Activated CD8-positive, alpha-beta T cell treated with anti-CD3 and anti-CD28 coated beads for 36 hours (primary cell): Measurements from ENCODE around the gene ADAMTS9. TPM values are rescaled to one million over a fixed set of nuclear protein-coding genes. Genes with fewer than 3 reads are reported as not detected.

Experiments used
- ATAC-seq: fragments of 200-7000 bp; cut with Tn5 transposase; one replicate; pipeline ENCODE4 v1.10.0; 2021; ENCODE audit warnings: mild to moderate bottlenecking, moderate library complexity
- CTCF ChIA-PET: fragments of 350-600 bp; sonication (Branson Sonifier 250); formaldehyde crosslinking; loops from one replicate; lab custom pipeline; 2021; ENCODE audit warnings: antibody characterized with exemption; lab: Charles Lee
- POLR2A ChIA-PET: fragments of 350-600 bp; sonication (Branson Sonifier 250); formaldehyde crosslinking; loops from one replicate; lab custom pipeline; 2021; ENCODE audit warnings: antibody characterized with exemption; lab: Charles Lee
- DNase-seq: peaks from one replicate; pipeline ENCODE4 v3.0.0-alpha.2; 2020
- H3K27ac Mint-ChIP-seq: one replicate; pipeline ENCODE4 v1.8.0; 2021; ENCODE audit warnings: mild to moderate bottlenecking, mixed read lengths
- H3K27me3 Mint-ChIP-seq: one replicate; pipeline ENCODE4 v1.8.0; 2021; ENCODE audit warnings: mixed read lengths
- H3K36me3 Mint-ChIP-seq: one replicate; pipeline ENCODE4 v1.8.0; 2021; ENCODE audit warnings: low read depth, mixed read lengths
- H3K4me1 Mint-ChIP-seq: one replicate; pipeline ENCODE4 v1.8.0; 2021; ENCODE audit warnings: low read depth, mixed read lengths
- H3K4me3 Mint-ChIP-seq: one replicate; pipeline ENCODE4 v1.8.0; 2021; ENCODE audit warnings: mild to moderate bottlenecking, moderate library complexity, mixed read lengths
- H3K9me3 Mint-ChIP-seq: one replicate; pipeline ENCODE4 v1.8.0; 2021; ENCODE audit warnings: mixed read lengths
- intact Hi-C: fragments of 100-400 bp; cut with micrococcal nuclease; formaldehyde crosslinking; loops from one replicate; pipeline ENCODE4 v1.10.0; 2022
- total RNA-seq, 2 experiments: library from RNA; stranded (reverse); gene quantifications; one replicate each; pipeline ENCODE4 v1.2.3, GENCODE V29; 2021
- TF ChIP-seq, protein P1 (sequence below): fragments of 200-600 bp; IDR thresholded peaks from one replicate; pipeline ENCODE4 v1.8.0; 2022; ENCODE audit warnings: antibody characterized with exemption, mild to moderate bottlenecking

The ADAMTS9 gene
- total RNA-seq, 2 experiments from 2014 or later, result not detected

DNA sequence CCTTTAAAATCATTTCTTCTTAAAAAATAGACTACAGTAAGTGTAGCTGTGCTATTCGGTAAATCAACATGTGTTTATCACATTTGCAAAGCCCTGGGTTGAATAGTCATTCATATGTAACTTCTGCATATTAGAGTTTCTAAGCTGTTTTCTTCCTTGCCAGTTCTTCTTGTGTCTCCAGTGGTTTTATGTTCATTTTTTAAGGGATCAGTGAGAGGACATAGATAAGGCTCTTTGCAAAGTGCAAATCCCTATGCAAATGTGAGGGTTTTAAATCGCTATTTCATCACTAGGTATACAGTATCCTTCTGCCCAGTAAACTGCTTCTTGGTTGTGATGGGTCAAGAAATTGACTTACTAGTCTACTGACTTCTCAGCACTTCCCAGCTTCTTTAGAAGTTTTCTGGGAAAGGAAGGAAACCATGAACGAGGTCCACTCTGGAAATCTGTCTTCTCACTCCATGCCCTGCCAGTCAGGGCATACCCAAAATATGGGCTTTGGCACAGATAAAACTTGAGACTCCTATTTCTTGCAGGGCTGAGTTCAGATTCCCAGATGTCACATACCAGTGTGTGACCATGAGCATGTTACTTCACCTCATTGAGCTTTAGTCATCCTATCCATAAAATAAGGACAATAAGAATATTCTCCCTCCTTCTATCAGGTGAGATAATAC is 38.8 kb upstream of the ADAMTS9 start:
- Mint-ChIP-seq H3K4me1 (no peaks in the 10 kb centered on the region), H3K4me3 (no peak overlapping the region), H3K27ac (no peak overlapping the region), H3K27me3 (no peaks in the 10 kb centered on the region), H3K9me3 (no peaks in the 10 kb centered on the region), H3K36me3 (no peaks in the 10 kb centered on the region)
- TF ChIP-seq, protein P1, sequence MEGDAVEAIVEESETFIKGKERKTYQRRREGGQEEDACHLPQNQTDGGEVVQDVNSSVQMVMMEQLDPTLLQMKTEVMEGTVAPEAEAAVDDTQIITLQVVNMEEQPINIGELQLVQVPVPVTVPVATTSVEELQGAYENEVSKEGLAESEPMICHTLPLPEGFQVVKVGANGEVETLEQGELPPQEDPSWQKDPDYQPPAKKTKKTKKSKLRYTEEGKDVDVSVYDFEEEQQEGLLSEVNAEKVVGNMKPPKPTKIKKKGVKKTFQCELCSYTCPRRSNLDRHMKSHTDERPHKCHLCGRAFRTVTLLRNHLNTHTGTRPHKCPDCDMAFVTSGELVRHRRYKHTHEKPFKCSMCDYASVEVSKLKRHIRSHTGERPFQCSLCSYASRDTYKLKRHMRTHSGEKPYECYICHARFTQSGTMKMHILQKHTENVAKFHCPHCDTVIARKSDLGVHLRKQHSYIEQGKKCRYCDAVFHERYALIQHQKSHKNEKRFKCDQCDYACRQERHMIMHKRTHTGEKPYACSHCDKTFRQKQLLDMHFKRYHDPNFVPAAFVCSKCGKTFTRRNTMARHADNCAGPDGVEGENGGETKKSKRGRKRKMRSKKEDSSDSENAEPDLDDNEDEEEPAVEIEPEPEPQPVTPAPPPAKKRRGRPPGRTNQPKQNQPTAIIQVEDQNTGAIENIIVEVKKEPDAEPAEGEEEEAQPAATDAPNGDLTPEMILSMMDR, result no peak
- intact Hi-C loops, result no loop called here
- no peak for ATAC-seq
- ChIA-PET CTCF (no interaction called here), POLR2A (no interaction called here)
- DNase-seq, result no peak

DNA sequence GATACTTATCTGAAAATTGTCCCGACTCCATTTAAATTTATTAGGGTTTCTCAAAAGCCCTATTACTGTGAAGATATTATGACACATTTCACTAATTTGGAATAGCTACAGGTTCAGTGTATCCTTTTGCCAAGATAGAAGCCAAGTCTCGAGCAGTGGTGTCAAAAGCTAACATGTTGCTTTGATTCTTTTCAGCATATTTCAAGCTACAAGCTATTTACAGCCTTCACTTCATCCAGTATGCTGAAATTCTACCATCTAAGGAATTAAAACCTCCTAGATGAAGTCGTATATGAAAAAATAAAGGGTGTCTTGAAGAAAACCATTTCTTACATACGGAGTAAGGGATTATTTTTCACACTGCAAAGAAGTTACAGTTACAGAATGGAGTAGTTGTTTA is 31.2 kb upstream of the ADAMTS9 start:
- no peaks in the 10 kb centered on the region for H3K4me1 Mint-ChIP-seq
- H3K27me3 Mint-ChIP-seq, result no peaks in the 10 kb centered on the region
- H3K36me3 Mint-ChIP-seq, result no peaks in the 10 kb centered on the region
- POLR2A ChIA-PET, result no interaction called here
- H3K4me3 Mint-ChIP-seq, result no peak overlapping the region
- TF ChIP-seq, protein P1, result no peak
- CTCF ChIA-PET, result no interaction called here
- no peak overlapping the region for H3K27ac Mint-ChIP-seq
- intact Hi-C loops, result no loop called here
- DNase-seq, result no peak
- H3K9me3 Mint-ChIP-seq, result no peaks in the 10 kb centered on the region
- ATAC-seq, result no peak

DNA sequence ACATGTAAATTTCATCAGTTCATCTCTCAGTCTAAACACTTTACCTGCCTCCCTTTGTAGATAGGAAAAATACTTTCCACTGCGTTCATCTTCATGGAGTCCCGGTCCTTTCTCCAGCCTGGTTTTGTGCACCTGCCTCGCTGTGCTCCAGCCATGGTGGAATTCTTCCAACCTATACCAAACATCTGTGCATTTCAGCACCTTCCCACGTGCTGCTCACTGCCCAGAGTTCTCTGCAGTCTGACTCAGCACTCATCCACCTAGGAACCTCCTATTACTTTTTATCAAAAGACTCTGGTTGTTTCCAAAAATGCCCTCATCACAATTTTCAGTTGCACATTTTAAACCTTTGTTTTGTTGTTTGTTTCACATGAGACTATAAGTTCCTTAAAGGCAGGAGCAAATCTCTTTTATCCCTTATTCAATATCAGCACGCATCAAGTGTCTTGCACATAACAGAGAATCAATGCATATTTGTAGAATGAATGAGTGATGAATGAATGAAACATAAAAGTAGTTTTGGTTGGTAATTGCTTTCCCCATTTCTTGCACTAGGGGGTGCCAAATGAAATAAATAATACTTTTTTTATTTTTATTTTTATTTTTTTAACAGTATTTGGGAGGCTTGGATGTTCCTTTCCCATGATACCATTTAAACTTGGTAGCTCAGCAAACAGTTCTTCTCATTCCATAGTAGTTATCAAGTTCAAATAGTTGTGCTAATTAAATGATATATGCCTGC is 30.2 kb upstream of the ADAMTS9 start:
- H3K4me1 Mint-ChIP-seq, result no peaks in the 10 kb centered on the region
- ATAC-seq (no peak), DNase-seq (no peak)
- ChIA-PET CTCF (no interaction called here), POLR2A (no interaction called here)
- intact Hi-C loops, result no loop called here
- H3K27me3 Mint-ChIP-seq, result no peaks in the 10 kb centered on the region
- no peaks in the 10 kb centered on the region for H3K36me3 Mint-ChIP-seq
- TF ChIP-seq, protein P1, result no peak
- no peaks in the 10 kb centered on the region for H3K9me3 Mint-ChIP-seq
- no peak overlapping the region for H3K27ac Mint-ChIP-seq
- no peak overlapping the region for H3K4me3 Mint-ChIP-seq

DNA sequence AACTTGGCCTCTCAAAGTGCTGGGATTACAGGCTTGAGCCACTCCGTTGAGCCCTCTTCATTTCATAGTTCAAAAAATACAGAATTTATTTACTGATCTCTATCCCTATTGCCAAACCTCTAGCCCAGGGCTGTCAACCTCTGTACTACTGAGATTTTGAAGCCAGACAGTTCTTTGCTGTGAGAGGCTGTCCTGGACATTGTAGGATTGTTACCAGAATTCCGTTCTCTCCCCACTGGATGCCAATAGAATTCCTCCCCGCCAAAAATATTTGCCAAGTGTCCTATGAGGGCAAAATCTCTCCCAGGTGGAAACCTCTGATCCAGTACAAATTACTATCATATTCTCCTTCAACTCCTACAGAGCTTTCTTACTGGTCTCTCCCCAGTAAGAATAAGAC is 29.6 kb upstream of the ADAMTS9 start:
- H3K4me1 Mint-ChIP-seq, result no peaks in the 10 kb centered on the region
- no peaks in the 10 kb centered on the region for H3K9me3 Mint-ChIP-seq
- ChIA-PET CTCF (no interaction called here), POLR2A (no interaction called here)
- H3K36me3 Mint-ChIP-seq, result no peaks in the 10 kb centered on the region
- intact Hi-C loops, result no loop called here
- H3K4me3 Mint-ChIP-seq, result no peak overlapping the region
- TF ChIP-seq, protein P1, result no peak
- H3K27me3 Mint-ChIP-seq, result no peaks in the 10 kb centered on the region
- ATAC-seq, result no peak
- H3K27ac Mint-ChIP-seq, result no peak overlapping the region
- DNase-seq, result no peak

DNA sequence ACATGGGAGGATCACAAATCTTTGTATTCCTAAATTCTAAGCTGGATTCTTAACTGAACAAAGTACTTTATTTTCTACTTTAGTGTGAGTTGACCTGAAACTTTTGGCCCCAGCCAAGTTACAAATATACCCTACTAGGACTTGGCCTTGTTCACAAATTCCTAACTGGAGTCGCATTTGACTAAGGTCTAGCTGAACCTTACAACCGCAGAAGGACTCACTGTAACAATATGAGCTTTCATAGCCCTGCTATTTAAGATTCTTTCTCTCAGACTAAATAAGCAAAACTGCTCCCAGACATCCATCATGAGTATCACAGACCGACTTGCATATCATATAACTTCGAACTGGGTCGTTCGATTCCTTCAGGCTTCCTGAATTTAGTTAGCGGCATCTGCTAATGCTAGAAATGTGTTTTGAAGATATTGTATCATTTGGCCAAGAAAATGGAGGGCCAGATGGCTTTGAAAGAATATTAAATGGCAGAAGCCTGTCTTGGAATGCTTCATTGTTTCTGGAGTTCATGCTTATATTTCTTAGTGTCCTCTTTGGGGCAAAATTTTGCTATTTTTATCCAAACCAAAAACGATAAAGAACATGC is 28.4 kb upstream of the ADAMTS9 start:
- Mint-ChIP-seq H3K27me3 (no peaks in the 10 kb centered on the region), H3K4me3 (no peak overlapping the region), H3K36me3 (no peaks in the 10 kb centered on the region), H3K27ac (no peak overlapping the region), H3K4me1 (no peaks in the 10 kb centered on the region), H3K9me3 (no peaks in the 10 kb centered on the region)
- intact Hi-C loops, result no loop called here
- DNase-seq (no peak), ATAC-seq (no peak)
- POLR2A ChIA-PET, result no interaction called here
- TF ChIP-seq, protein P1, result no peak
- CTCF ChIA-PET, result interaction anchor here (0.8 kb wide), 1 partner anchor 8 kb away, joined by 4 read pairs; no protein-coding TSS in a partner anchor
